Pulmonary artery endothelial cell (primary cell): Measurements from ENCODE around the gene RFC3. TPM values are rescaled to one million over a fixed set of nuclear protein-coding genes. Genes with fewer than 3 reads are reported as not detected.
"Not testable (repeated sequence)": the region's sequence is repeated elsewhere in the genome, so short reads cannot be mapped to it uniquely, and the experiment has no call there.

ENCODE experiments used
- DNase-seq: peaks from one replicate; pipeline ENCODE4 v3.0.0-alpha.2; 2011; ENCODE audit warnings: low read depth, low spot score
- total RNA-seq: library from RNA; depleted of rRNA; stranded (reverse); fragments of >200 nt; gene quantifications from 2 replicates; pipeline ENCODE4 v1.2.3, GENCODE V29; 2014

The RFC3 gene
- total RNA-seq, 1 donor from 2014 or later = 16.2 TPM

DNA sequence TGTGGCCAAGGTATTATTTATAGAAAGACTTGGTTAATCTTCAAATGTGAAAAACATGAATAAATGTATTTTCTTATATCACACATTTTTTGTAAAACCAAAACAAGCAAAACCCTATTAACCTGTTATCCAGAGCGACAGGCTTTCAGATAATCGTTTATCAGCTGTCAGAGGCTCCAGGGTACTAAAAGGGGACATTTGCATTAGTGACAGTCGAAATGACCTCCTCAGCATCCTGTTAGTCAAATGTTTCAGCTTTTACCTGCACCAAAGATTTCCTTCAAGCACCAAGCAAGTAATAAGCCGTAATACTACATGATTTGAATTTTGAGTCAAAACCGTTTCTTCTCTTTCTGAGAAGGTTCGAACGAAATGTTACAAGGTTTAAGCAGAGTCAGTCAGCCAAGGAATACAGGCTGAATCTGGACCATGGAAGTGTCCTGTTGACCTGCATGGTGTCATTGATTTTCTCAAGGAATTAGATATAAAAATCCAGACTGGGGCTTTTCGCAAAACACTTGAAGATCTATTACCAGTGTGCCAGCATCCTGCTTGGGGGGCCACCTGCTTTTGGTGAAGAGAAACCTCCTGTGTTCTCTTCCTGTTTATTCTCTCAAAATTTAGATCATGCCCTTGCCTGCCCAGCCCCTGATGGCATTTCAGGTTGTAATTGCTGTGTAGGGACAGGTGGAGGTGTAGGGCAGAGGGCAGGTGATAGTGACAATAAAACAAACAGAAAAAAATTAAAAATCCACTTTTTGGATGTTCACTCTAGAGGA lies 11.3 kb upstream of the RFC3 start:
- DNase-seq = no peak

DNA sequence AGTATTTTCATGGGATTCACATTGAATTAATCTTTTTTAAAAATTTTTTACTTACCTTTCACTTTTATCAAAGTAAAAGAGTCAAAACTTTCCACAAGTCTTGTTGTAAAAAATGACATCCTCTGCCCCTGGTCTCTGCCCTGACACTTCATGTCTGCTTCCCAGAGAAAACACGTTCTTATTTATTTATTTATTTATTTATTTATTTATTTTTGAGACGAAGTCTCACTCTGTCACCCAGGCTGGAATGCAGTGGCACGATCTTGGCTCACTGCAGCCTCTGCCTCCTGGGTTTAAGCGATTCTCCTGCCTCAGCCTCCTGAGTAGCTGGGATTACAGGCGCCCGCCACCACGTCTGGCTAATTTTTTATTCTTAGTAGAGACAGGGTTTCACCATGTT lies 5.1 kb upstream of the RFC3 start:
- not testable (repeated sequence) for DNase-seq

DNA sequence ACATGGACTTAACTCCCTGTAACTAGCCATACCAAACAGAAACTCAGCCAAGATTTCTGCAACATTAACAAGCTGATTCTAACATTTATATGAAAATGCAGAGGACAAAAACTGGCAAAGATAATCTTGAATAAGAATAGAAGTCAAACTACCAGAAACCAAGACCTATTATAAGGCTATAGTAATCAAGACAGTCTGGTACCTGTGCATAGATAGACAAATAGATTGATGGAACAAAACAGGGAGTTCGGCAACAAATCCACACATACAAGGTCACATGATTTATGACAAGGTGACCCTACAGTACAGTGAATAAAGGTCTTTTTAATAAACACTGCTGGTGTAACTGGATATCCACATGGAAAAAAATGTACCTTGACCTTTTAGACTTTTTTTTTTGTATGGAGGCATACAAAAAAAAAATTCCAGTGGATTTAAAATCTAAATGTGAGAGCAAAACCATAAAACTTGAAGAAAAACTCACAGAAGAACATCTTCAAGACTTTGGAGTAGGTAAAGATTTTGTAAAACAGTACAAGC lies 2.9 kb upstream of the RFC3 start:
- DNase-seq = no peak

DNA sequence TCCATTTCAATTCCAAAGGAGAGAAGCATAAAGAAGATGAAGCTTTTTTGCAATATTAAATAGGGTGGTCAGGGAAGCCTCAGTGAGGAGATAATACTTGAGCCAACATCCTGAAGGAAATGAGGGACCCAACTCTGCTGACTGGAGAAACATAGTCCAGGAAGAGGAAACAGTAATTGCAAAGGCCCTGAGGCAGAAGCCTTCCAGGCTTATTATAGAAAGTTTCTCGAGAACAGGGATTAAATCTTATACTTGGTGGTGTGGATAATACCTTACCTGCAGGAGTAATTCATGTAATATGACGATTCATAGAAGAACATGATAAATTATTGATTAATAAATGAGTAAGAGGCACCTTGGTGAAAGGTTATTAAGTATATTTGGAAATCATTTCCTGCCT lies 1.0 kb upstream of the RFC3 start:
- no peak for DNase-seq

DNA sequence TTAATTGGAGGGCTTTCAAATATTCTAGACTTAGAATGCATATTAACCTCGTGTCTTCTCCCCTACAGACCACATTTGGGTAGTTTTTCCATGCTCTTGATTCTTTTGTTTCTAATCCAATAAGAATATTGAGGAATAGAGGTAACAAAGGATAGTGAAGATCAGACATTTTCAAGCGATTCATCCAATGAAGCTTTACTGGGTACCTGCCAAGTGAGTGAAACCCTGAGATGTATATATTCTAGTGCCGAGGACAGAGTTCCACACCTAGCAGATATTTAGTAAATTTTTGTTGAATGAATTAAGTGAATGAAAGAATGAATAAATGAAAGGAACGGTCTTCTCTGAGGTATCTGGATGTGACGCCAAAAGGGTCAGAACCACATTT lies 442 bp upstream of the RFC3 start:
- DNase-seq = no peak

DNA sequence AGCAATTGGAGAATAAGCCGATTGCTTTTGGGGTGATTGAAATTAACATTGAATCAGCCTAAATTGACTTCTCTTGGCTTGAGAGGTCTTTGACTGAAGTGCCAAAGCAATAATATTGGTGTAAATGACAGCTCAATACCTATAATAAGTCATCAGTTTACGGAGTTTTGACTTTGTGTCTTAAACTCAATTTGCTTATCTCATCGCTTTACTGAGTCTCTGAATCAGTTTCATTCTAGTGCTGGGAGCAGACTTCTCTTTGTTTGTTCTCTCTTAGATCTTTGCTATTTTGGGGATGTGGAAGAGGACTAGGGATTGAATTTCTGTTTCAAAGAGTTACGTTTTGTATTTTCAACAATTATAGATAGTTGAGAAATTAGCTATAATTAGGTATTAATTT lies 7.1 kb downstream of the RFC3 start:
- DNase-seq = no peak

DNA sequence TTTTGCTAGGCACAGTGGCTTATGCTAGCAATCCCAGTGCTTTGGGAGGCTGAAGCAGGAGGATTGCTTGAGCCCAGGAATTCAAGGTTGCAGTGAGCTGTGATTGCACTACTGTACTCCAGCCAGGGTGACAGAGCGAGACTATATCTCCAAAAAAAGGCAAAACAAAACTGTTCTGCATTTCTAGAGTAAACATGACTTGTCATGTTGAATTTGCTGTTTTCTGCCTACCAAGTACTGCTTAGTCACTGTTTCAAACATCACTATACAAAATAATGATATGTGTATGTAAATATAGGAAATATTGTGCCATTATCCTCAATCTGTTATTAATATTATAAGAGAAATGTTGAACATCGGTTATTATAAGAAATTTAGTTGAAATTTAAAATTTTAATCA lies 9.2 kb downstream of the RFC3 start:
- DNase-seq = no peak

DNA sequence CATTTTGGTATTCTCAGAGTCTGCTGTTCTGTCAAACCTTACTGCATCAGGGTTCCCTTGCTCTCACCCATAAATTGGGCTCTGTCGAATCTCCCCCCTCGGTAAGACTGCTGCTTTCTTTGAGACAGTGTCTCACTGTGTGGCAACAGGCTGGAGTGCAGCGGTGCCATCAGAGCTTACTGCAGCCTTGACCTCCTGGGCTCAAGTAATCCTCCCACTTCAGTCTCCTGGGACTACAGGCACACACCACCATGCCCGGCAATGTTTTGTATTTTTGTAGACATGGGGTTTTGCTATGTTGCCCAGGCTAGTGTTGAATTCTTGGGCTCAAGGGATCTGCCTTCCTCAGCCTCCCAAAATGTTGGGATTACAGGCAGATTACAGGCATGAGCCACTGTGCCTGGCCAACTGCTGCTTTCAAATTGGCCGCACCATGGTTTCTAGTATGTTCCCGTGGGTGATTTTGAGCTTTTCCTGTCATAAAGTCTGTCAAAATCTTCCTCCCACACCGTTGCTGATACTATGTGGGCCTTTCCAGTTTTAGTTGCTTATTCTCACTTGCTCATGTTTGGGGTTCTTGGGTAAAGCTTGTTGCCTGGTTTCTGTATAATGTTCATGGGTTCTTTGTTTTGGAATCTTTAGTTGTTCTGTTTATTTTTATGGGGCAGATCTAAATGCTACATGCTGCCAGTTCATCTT lies 10.6 kb downstream of the RFC3 start:
- no peak for DNase-seq

DNA sequence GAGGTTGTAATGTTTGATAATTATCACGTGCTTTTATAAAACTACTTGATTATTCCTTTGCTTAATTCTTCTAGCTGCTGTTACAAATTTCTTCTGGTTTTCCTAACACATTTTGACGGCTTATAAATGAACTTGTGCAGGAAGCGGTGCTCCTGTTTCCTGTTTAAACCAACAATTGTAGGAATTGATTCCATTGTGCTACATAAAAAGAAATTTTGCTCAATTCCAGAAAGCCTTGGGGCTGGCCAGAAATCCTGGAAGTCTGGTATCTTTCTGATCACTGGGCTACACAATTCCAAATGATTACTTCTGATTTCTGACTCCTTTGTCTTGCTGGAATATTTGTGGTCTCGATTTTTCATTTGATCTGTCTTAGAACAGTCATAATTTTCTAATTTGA lies 14.9 kb downstream of the RFC3 start:
- DNase-seq = peak; percentile 57

DNA sequence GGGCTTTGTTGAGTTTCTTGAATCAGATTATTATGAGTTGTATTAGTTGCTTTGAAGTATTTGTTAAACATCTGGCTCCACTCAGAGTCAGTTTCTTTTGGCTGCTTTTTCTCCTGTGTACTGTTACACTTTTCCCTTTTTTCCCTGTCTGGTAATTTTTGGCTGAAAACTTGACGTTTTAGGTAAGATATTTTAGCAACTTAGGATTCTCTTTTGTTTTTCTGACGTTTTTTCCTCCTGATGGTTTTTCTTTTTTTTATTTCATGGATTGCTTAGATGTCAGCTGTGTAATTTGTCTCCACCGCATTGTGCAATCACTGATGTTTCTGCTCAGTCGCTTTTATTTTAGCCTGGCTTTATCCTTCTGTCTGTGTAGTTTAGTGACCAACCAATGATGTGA lies 20.7 kb downstream of the RFC3 start:
- no peak for DNase-seq

DNA sequence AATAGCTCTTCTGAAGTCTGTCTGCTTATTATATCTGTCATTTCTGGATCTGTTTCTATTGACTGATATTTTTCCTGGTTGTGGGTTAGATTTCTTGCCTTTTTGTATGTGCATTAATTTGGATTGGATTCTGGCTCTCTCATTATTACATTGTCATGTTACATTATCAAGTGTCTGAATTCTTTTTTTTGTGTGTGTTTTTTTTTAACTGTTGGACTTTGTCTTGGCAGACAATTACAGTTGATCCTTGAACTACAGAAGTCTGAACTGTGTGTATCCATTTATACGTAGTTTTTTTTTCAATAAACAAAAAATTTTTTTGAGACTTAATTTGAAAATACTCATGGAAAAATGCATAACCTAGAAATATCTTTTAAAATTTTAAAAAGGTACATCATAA lies 22.5 kb downstream of the RFC3 start:
- no peak for DNase-seq

DNA sequence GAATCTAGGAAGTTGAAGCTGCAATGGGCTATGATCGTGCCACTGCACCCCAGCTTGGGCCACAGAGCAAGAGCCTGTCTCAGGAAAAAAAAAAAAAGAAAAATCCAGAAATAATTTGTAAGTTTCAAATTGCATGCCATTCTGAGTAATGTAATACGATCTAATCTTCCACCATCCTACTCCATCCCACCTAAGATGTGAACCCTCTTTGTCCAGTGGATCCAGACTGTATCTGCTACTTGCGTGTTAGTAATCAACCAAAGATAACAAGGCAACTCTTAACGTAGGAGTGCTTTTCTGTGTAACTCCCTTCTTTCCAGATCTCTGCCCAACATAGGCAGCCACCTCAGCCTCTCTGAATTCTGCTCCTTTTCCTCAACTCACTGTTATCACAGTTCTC lies 24.3 kb downstream of the RFC3 start:
- DNase-seq = no peak

DNA sequence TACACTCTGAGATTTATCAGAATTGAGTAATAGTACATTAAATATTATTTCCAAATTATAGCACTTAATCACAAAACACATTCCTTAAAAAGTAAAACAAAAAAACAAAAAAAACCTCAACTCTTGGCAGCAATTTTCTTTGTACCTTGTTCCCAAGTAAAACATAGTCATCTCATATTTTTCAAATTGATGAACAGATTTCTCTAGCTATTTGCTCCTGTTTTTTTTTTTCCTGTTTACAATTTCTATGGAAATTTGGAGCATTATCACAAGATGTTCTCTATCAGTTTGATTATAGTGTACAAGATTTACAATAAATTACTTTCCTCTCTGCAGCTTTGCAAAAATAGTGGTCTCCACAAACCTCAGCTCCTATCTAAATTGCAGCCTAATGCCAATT lies 25.0 kb downstream of the RFC3 start:
- DNase-seq = no peak

DNA sequence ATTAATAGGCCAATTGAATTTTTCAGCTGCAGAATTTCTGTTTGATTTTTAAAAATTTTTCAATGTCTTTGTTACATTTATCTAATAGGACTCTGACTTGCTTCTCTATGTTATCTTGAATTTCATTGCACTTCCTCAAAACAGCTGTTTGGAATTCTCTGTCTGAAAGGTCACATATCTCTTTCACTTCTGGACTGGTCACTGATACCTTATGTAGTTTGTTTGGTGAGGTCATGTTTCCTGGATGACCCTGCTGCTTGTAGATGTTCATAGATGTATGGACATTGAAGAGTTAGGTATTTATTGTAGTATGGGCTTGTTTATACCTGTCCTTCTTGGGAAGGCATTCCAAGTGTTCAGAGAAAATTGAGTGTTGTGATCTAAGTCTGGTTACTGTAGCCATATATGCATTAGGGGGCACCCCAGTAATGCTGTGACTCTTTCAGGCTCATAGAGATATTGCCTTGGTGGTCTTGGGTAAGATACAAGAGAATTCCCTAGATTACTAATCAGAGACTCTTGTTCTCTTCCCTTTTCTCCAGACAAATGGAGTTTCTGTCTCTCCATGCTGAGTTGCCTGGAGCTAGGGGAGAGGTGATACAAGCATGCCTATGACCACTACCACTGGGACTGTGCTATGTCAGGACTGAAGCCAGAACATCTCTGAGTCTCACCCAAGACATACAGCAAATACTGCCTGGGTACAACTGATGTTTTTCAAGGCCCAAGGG lies 27.8 kb downstream of the RFC3 start:
- DNase-seq = no peak

DNA sequence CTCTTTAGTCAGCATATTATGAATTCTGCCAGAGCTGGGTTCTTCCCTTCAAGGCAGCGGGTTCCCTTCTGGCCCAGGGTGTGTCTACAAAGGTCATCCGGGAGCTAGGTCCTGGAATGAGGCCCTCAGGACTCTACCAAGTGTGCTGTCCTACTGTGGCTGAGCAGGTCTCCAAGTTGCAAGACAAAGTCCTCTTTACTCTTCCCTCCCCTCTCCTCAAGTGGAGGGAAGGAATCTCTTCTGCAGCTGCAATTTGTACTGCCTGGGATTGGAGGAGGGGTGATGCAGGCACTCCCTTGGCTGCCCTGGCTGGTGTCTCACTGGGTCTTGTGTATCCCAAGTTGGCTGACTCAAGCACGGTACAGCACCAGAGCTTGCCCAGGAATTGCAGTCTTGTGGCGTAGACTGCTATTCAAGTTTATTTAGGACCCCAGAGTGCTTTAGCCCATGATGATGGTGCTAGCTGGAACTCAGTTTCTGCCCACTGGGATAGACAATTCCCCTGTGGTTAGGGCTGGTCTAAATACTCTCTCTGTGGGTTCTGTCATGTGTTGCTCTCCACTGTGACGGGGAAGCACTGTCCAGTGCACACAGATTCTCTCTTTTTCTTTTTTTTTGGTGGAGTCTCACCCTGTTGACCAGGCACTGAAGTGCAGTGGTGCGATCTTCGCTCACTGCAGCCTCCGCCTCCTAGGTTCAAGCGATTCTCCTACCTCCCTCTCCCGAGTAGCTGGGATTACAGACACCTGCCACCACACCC lies 28.5 kb downstream of the RFC3 start:
- no peak for DNase-seq

DNA sequence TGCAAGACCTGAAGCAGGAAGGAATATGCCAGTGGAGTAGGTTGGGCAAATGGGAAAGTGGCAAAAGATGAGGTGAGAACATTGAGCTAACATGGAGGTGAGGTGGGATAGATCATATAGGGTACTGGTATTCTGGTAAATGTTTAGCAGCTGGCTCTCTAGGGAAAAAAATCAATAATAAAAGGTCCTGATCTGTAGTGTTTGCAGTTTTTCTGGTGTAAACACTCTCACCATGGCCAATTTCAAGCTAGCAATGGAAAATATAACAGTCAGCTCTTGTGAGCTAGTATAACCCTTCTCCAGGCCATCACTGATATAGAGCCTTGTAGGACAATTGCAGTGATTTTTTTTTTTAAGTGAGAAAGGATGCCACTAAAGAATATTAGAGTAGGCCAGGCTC lies 31.3 kb downstream of the RFC3 start:
- DNase-seq = no peak

DNA sequence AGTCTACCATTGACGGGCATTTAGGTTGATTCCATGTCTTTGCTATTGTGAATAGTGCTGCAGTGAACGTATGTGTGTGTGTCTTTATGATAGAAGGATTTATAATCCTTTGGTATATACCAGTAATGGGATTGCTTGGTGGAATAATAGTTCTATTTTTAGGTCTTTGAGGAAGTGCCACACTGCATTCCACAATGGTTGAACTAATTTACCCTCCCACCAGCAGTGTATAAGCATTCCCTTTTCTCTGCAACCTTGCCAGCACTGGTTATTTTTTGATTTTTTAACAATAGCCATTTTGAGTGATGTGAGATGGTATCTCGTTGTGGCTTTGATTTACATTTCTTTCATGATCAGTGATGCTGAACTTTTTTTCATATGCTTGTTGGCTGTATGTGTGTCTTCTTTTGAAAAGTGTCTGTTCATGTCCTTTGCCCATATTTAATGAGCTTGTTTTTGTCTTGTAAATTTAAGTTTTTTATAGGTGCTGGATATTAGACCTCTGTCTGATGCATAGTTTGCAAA lies 37.5 kb downstream of the RFC3 start:
- DNase-seq = no peak

DNA sequence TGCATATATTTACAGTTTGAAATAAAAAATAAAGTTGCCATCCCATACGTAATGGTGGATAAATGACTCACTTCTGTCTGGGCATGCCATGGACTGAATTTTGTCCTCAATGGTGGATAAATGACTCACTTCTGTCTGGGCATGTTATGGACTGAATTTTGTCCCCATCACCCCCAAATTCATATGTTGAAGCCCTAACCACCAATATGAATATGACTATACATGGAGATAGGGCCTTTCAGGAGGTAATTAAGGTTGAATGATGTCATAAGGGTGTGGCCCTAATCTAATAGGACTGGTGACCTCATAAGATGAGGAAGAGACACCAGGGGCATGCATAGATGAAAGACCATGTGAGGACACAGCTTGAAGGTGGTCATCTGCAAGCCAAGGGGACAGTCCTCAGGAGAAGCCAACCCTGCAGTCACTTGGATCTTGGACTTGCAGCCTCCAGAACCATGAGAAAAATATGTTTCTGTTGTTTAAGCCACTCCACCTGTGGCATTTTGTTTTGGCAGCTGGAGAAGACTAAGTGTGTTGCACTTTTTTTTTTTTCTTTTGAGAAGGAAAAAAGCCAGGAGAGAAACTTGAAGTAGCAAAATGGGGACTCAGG lies 41.8 kb downstream of the RFC3 start:
- DNase-seq = no peak

DNA sequence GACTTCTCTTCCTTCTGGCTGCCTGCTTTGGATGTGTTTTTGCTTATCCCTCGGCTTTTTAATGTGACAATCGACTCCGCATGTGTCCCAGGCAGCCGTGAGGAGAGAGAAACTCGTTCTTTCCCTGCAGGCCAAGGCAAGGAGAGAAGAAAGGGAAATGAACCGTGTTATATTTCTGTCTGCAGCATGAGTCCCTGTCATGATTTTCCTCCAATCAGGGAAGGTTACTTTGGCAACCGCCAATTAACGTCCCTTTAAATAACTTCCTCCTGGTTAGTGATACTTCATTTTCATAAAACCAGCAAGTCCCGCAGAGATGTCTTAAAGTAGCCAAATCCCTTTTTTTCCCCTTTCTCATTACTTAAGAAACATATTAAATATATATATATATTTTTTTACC lies 42.6 kb downstream of the RFC3 start:
- DNase-seq = no peak

DNA sequence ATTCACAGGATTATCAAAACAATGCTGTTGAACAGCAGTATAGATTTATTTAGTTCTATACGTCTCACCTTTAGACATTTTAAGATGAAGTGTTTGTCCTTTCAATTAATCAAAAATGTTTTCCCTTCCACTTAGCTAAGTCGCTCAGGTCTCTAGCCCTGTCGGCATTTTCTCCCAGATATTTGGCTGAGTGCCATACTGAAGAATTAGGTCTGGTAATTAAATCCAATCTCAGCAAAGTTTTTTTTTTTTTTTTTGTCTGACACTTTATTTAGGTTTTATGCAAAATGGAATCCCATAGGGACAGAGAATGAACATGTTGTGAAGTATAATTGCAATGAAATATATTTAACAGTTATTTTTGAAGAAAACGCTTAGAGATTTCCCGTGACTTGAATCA lies 44.1 kb downstream of the RFC3 start:
- DNase-seq = no peak
